Left renal cortex interstitium (tissue), 4 donors: Measurements from ENCODE around the gene HAX1. TPM values are rescaled to one million over a fixed set of nuclear protein-coding genes. Genes with fewer than 3 reads are reported as not detected.
"Not testable (repeated sequence)": the region's sequence is repeated elsewhere in the genome, so short reads cannot be mapped to it uniquely, and the experiment has no call there.

Experiments used
- DNase-seq, 4 donors: peaks; one replicate each; pipeline ENCODE4 v3.0.0-alpha.2; 2013; ENCODE audit warnings: low read depth in 4 of 4, low spot score in 2 of 4, missing footprints in 1 of 4
- polyA plus RNA-seq, 4 donors: library from polyadenylated mRNA; unstranded; fragments of 120-200 nt; gene quantifications; one replicate each; pipeline ENCODE4 v1.2.1, GENCODE V29; 2013; ENCODE audit not compliant: insufficient read length in 4 of 4

The HAX1 gene
- polyA plus RNA-seq: 10 to 100 TPM; 76.9 to 85.2 (median 83.0) TPM

GRCh38 chr1:154272217-154272998, at the start of gene HAX1:
TSS of gene HAX1 (plus strand) at chr1:154272629. CDS start at chr1:154272724, 95 bp downstream.
- peak; percentile 88 to 95 (median 92) for DNase-seq

GRCh38 chr1:154222918-154223317, 49.5 kb upstream of the HAX1 start:
- no peak for DNase-seq

GRCh38 chr1:154223621-154224020, 48.8 kb upstream of the HAX1 start:
- DNase-seq: no peak

- DNase-seq: no peak
Observed at GRCh38 chr1:154225370-154225769, 47.1 kb upstream of the HAX1 start.

- not testable (repeated sequence) for DNase-seq
Observed at GRCh38 chr1:154231112-154231511, 41.3 kb upstream of the HAX1 start.

GRCh38 chr1:154233127-154233526, 39.3 kb upstream of the HAX1 start:
- DNase-seq: not testable (repeated sequence)

- DNase-seq: no peak
Observed at GRCh38 chr1:154236855-154237254, 35.6 kb upstream of the HAX1 start.

GRCh38 chr1:154237435-154237834, 35.0 kb upstream of the HAX1 start:
- DNase-seq: no peak

GRCh38 chr1:154237880-154238506, 34.4 kb upstream of the HAX1 start:
- DNase-seq: no peak

- DNase-seq: no peak
Observed at GRCh38 chr1:154239491-154239890, 32.9 kb upstream of the HAX1 start.

- DNase-seq: no peak
Observed at GRCh38 chr1:154240294-154240833, 32.1 kb upstream of the HAX1 start.

GRCh38 chr1:154241703-154242351, 30.6 kb upstream of the HAX1 start:
- no peak for DNase-seq

GRCh38 chr1:154253671-154254070, 18.8 kb upstream of the HAX1 start:
- no peak for DNase-seq

GRCh38 chr1:154256686-154257085, 15.7 kb upstream of the HAX1 start:
- DNase-seq: no peak

- no peak for DNase-seq
Observed at GRCh38 chr1:154258784-154259183, 13.6 kb upstream of the HAX1 start.

GRCh38 chr1:154260127-154260526, 12.3 kb upstream of the HAX1 start:
- DNase-seq: no peak

GRCh38 chr1:154263465-154264332, 8.7 kb upstream of the HAX1 start:
- no peak for DNase-seq

- DNase-seq: no peak
Observed at GRCh38 chr1:154264454-154264853, 8.0 kb upstream of the HAX1 start.

- DNase-seq: no peak
Observed at GRCh38 chr1:154265586-154265985, 6.8 kb upstream of the HAX1 start.

GRCh38 chr1:154270833-154271232, 1.6 kb upstream of the HAX1 start:
- DNase-seq: no peak
